H9 (cell line): ENCODE results near the gene LTB4R2. TPM values are rescaled to one million over a fixed set of nuclear protein-coding genes. Genes with fewer than 3 reads are reported as not detected.

Experiments used
- DNase-seq: peaks from one replicate; pipeline ENCODE4 v3.0.0-alpha.2; 2017
- H2AFZ ChIP-seq: one replicate; pipeline ENCODE4 v1.6.1; 2013; ENCODE audit warnings: mild to moderate bottlenecking, low read length, control low read depth, moderate library complexity
- H2AK5ac ChIP-seq: 2 replicates; pipeline ENCODE4 v1.6.1; 2013; ENCODE audit warnings: low read length, control low read depth, mixed read lengths; ENCODE audit not compliant: insufficient read length
- H2BK120ac ChIP-seq: one replicate; pipeline ENCODE4 v1.6.1; 2013; ENCODE audit warnings: low read depth, mild to moderate bottlenecking, low read length, control low read depth, inconsistent platforms; ENCODE audit not compliant: poor library complexity, severe bottlenecking
- H2BK12ac ChIP-seq: 2 replicates; pipeline ENCODE4 v1.6.1; 2013; ENCODE audit warnings: low read length, control low read depth, mixed read lengths, low read depth; ENCODE audit not compliant: insufficient read length
- H2BK15ac ChIP-seq: 2 replicates; pipeline ENCODE4 v1.6.1; 2013; ENCODE audit warnings: low read depth, low read length, control low read depth
- H2BK20ac ChIP-seq: one replicate; pipeline ENCODE4 v1.6.1; 2013; ENCODE audit warnings: low read depth, mild to moderate bottlenecking, low read length, control low read depth, inconsistent platforms; ENCODE audit not compliant: poor library complexity, severe bottlenecking
- H2BK5ac ChIP-seq: 2 replicates; pipeline ENCODE4 v1.6.1; 2013; ENCODE audit warnings: low read length, control low read depth, mixed read lengths; ENCODE audit not compliant: insufficient read length
- H3K14ac ChIP-seq: 2 replicates; pipeline ENCODE4 v1.6.1; 2013; ENCODE audit warnings: low read length, control low read depth; ENCODE audit not compliant: insufficient read depth
- H3K18ac ChIP-seq: 2 replicates; pipeline ENCODE4 v1.6.1; 2013; ENCODE audit warnings: low read depth, mild to moderate bottlenecking, mixed read lengths, low read length, control low read depth; ENCODE audit not compliant: insufficient read length
- H3K23ac ChIP-seq: 2 replicates; pipeline ENCODE4 v1.6.1; 2013; ENCODE audit warnings: low read length, control low read depth, mixed read lengths, low read depth; ENCODE audit not compliant: insufficient read length
- H3K23me2 ChIP-seq: 2 replicates; pipeline ENCODE4 v1.6.1; 2013; ENCODE audit warnings: low read depth, mild to moderate bottlenecking, mixed read lengths, low read length, control low read depth; ENCODE audit not compliant: insufficient read length, poor library complexity, severe bottlenecking
- H3K27ac ChIP-seq: 2 replicates; pipeline ENCODE4 v1.5.1; 2013; ENCODE audit warnings: low read length, control low read depth, mixed read lengths, low read depth; ENCODE audit not compliant: insufficient read length
- H3K27me3 ChIP-seq: 2 replicates; pipeline ENCODE4 v1.6.1; 2013; ENCODE audit warnings: low read length, control low read depth, inconsistent platforms; ENCODE audit not compliant: insufficient read depth
- H3K4ac ChIP-seq: 2 replicates; pipeline ENCODE4 v1.6.1; 2013; ENCODE audit warnings: low read depth, mild to moderate bottlenecking, control low read depth, inconsistent platforms, low read length, moderate library complexity
- H3K4me1 ChIP-seq: 2 replicates; pipeline ENCODE4 v1.6.1; 2013; ENCODE audit warnings: low read length, control low read depth, inconsistent platforms; ENCODE audit not compliant: insufficient read depth
- H3K4me2 ChIP-seq: 2 replicates; pipeline ENCODE4 v1.6.1; 2013; ENCODE audit warnings: low read length, control low read depth, mixed read lengths; ENCODE audit not compliant: insufficient read length, insufficient read depth
- H3K56ac ChIP-seq: 2 replicates; pipeline ENCODE4 v1.6.1; 2013; ENCODE audit warnings: low read depth, mild to moderate bottlenecking, mixed read lengths, low read length, control low read depth; ENCODE audit not compliant: insufficient read length
- H3K79me1 ChIP-seq: 2 replicates; pipeline ENCODE4 v1.6.1; 2013; ENCODE audit warnings: low read depth, mild to moderate bottlenecking, moderate library complexity, low read length, control low read depth, inconsistent platforms; ENCODE audit not compliant: insufficient read depth, poor library complexity, severe bottlenecking
- H3K79me2 ChIP-seq: 2 replicates; pipeline ENCODE4 v1.6.1; 2013; ENCODE audit warnings: low read length, control low read depth, inconsistent platforms; ENCODE audit not compliant: insufficient read depth
- H3K9ac ChIP-seq: 2 replicates; pipeline ENCODE4 v1.6.1; 2013; ENCODE audit warnings: low read length, control low read depth, mixed read lengths; ENCODE audit not compliant: insufficient read length; ENCODE audit errors: extremely low read depth
- H3K9me3 ChIP-seq: one replicate; pipeline ENCODE4 v1.6.1; 2013; ENCODE audit warnings: low read depth, low read length, inconsistent platforms; ENCODE audit not compliant: control insufficient read depth
- H3T11ph ChIP-seq: one replicate; pipeline ENCODE4 v1.6.1; 2013; ENCODE audit warnings: mild to moderate bottlenecking, low read length, control low read depth, inconsistent platforms
- H4K20me1 ChIP-seq: one replicate; pipeline ENCODE4 v1.6.1; 2013; ENCODE audit not compliant: control insufficient read depth, insufficient read length, insufficient read depth
- H4K5ac ChIP-seq: 2 replicates; pipeline ENCODE4 v1.6.1; 2013; ENCODE audit warnings: low read depth, mild to moderate bottlenecking, mixed read lengths, low read length, control low read depth; ENCODE audit not compliant: insufficient read length
- H4K8ac ChIP-seq: replicated peaks from 2 replicates; pipeline ENCODE4 v1.6.1; 2013; ENCODE audit warnings: low read length, control low read depth, mixed read lengths, low read depth; ENCODE audit not compliant: insufficient read length
- H4K91ac ChIP-seq: 2 replicates; pipeline ENCODE4 v1.6.1; 2013; ENCODE audit warnings: low read depth, mild to moderate bottlenecking, moderate library complexity, mixed read lengths, low read length, control low read depth; ENCODE audit not compliant: insufficient read length
- H3K27ac Mint-ChIP-seq, 3 experiments: 2 replicates in 2 of 3; 3 replicates in 1 of 3; pipeline ENCODE4 v1.8.0; 2020 to 2021; ENCODE audit warnings: mixed read lengths in 3 of 3, mild to moderate bottlenecking in 1 of 3, moderate library complexity in 1 of 3
- H3K27me3 Mint-ChIP-seq: 2 replicates; pipeline ENCODE4 v1.8.0; 2021; ENCODE audit warnings: low read depth, mild to moderate bottlenecking, moderate library complexity, mixed read lengths
- H3K36me3 Mint-ChIP-seq, 3 experiments: 2 replicates in 2 of 3; 3 replicates in 1 of 3; pipeline ENCODE4 v1.8.0; 2020 to 2021; ENCODE audit warnings: low read depth in 3 of 3, mixed read lengths in 3 of 3; ENCODE audit not compliant: insufficient read depth in 1 of 3
- H3K4me1 Mint-ChIP-seq, 2 experiments: 2 replicates each; pipeline ENCODE4 v1.8.0; 2020; ENCODE audit warnings: mixed read lengths in 2 of 2
- H3K4me3 Mint-ChIP-seq, 2 experiments: 2 replicates in 1 of 2; 3 replicates in 1 of 2; pipeline ENCODE4 v1.8.0; 2020 to 2021; ENCODE audit warnings: mild to moderate bottlenecking in 2 of 2, mixed read lengths in 2 of 2, moderate library complexity in 1 of 2
- H3K9me3 Mint-ChIP-seq, 2 experiments: 2 replicates in 1 of 2; 3 replicates in 1 of 2; pipeline ENCODE4 v1.8.0; 2020; ENCODE audit warnings: mild to moderate bottlenecking in 2 of 2, mixed read lengths in 2 of 2, moderate library complexity in 1 of 2
- WGBS: extraction: QIAGEN DNeasy Blood & Tissue Kit; methylation state at CpG from one replicate; pipeline ENCODE4 v1.1.7; 2013; ENCODE audit warnings: missing lambda C conversion rate, low lambda C conversion rate, mixed read lengths; ENCODE audit not compliant: insufficient read length; ENCODE audit errors: extremely low coverage; 5-methylcytosine and 5-hydroxymethylcytosine counted together
- total RNA-seq: library from RNA; stranded (reverse); gene quantifications from 2 replicates; pipeline ENCODE4 v1.2.1, GENCODE V29; 2021
- TF ChIP-seq, protein P1 (sequence below): fragments of 200-600 bp; sonication (generic); conservative IDR thresholded peaks from 3 replicates; pipeline ENCODE4 v1.8.0; 2021; ENCODE audit warnings: antibody characterized with exemption, mild to moderate bottlenecking

LTB4R2 gene
- total RNA-seq, 1 experiment from 2014 or later, result 13.4 TPM

GRCh38 chr14:24327303-24327702 is 17.4 kb downstream of the LTB4R2 start:
- H2BK120ac ChIP-seq, result no peak overlapping the region
- H3K79me1 ChIP-seq, result no peaks in the 10 kb centered on the region
- Mint-ChIP-seq H3K27me3 (peaks cover 72% of the 10 kb centered on the region), H3K4me3 (no peak overlapping the region), H3K27ac (no peak overlapping the region), H3K36me3 (no peaks in the 10 kb centered on the region), H3K4me1 (peaks cover 6 to 7% of the 10 kb centered on the region in 2 experiments), H3K9me3 (no peaks in the 10 kb centered on the region; a peak in 3 of 5 replicates)
- no peak overlapping the region for H2BK12ac ChIP-seq
- H3K79me2 ChIP-seq, result no peaks in the 10 kb centered on the region
- no CpG with 5 or more reads among the region's 2 CpGs for WGBS
- no peak overlapping the region for H4K8ac ChIP-seq
- H2AFZ ChIP-seq, result no peak overlapping the region
- no peak overlapping the region for H3K18ac ChIP-seq
- H2BK5ac ChIP-seq, result no peak overlapping the region
- no peak overlapping the region for H3K23ac ChIP-seq
- no peak overlapping the region for H4K91ac ChIP-seq
- TF ChIP-seq, protein P1, sequence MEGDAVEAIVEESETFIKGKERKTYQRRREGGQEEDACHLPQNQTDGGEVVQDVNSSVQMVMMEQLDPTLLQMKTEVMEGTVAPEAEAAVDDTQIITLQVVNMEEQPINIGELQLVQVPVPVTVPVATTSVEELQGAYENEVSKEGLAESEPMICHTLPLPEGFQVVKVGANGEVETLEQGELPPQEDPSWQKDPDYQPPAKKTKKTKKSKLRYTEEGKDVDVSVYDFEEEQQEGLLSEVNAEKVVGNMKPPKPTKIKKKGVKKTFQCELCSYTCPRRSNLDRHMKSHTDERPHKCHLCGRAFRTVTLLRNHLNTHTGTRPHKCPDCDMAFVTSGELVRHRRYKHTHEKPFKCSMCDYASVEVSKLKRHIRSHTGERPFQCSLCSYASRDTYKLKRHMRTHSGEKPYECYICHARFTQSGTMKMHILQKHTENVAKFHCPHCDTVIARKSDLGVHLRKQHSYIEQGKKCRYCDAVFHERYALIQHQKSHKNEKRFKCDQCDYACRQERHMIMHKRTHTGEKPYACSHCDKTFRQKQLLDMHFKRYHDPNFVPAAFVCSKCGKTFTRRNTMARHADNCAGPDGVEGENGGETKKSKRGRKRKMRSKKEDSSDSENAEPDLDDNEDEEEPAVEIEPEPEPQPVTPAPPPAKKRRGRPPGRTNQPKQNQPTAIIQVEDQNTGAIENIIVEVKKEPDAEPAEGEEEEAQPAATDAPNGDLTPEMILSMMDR, result no peak
- no peak overlapping the region for H2BK20ac ChIP-seq
- H3K14ac ChIP-seq, result no peak overlapping the region
- no peak overlapping the region for H2AK5ac ChIP-seq
- no peaks in the 10 kb centered on the region for H4K20me1 ChIP-seq
- H4K5ac ChIP-seq, result no peak overlapping the region
- H3K9ac ChIP-seq, result no peak overlapping the region
- H3K56ac ChIP-seq, result no peak overlapping the region
- no peak overlapping the region for H3K4me2 ChIP-seq
- H3K4ac ChIP-seq, result no peak overlapping the region
- DNase-seq, result no peak
- peaks cover 2% of the 10 kb centered on the region for H3K23me2 ChIP-seq
- H2BK15ac ChIP-seq, result no peak overlapping the region
- no peak overlapping the region for H3T11ph ChIP-seq
- H3K4me1 ChIP-seq, result no peaks in the 10 kb centered on the region
- H3K9me3 ChIP-seq, result no peaks in the 10 kb centered on the region
- H3K27ac ChIP-seq, result no peak overlapping the region
- H3K27me3 ChIP-seq, result no peaks in the 10 kb centered on the region; the same call in 1 of the 2 replicates
